ENCODE measurements around the gene MAML3. TPM values are rescaled to one million over a fixed set of nuclear protein-coding genes. Genes with fewer than 3 reads are reported as not detected.

MAML3 gene
- total and polyA plus RNA-seq, 9 donors = 11.1 to 23.8 (median 14.9) TPM

DNA sequence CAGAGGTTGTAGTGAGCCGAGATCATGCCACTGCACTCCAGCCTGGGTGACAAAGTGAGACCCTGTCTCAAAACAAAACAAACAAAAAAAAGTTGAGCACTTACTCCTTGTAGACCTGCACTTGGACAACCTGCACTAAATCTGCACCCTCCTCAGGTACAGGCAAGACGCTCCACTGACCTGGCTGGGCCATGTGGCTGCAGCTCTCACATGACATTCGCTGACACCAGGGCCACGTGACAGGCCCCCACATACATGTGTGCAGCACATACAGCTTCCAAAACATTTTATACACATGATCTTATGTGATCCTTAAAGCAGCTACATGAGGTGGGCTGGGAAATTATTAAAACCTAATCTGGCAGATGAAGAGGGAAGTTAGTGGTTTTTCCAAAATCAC is 425.8 kb downstream of the MAML3 start:
- intact Hi-C loops (cut with DNase I) = loop anchor here in 1 of 4 donors (10.0 kb wide), 1 partner anchor 63 kb away; the partner anchor contains the start of gene MGST2
- no peak for DNase-seq
- WGBS, 3 donors = 89 to 95% (median 95%) methylated on average over 4 of the region's 4 CpGs
- H3K9me3 ChIP-seq = no peaks in the 10 kb centered on the region
- no peak overlapping the region for H3K27ac ChIP-seq
- H3K4me1 ChIP-seq (ENCODE audit: insufficient read depth) = peaks cover 9% of the 10 kb centered on the region
- TF ChIP-seq EP300 (IDR thresholded peaks at IDR 0.05) = no peak
- TF ChIP-seq CTCF (IDR thresholded peaks at IDR 0.05) = no peak
- no peak for TF ChIP-seq POLR2A (IDR thresholded peaks at IDR 0.05)
- H3K27me3 ChIP-seq = no peaks in the 10 kb centered on the region
- no peak overlapping the region for H3K4me3 ChIP-seq
- no peaks in the 10 kb centered on the region for H3K36me3 ChIP-seq

DNA sequence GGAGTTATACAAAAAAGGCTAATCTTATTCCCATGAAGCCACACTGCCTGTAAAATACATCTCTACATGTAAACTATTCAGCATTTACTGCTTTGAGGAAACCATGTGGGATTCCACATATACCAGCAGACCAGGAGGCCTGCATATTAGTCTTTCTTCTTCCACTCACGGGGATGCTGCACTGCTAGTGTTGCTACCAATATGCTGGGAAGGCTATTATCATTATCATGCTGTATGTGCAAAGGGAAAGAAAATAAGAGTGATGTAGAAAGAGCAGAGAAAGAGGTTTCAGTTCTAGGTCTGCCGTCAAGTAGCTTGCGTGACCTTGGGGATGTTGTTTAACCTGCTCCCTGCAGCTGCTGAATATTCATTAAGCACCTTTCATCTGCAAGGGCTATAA is 427.4 kb downstream of the MAML3 start:
- TF ChIP-seq EP300 (IDR thresholded peaks at IDR 0.05) (no peak), CTCF (IDR thresholded peaks at IDR 0.05) (no peak), POLR2A (IDR thresholded peaks at IDR 0.05) (no peak)
- WGBS, 3 donors = 20 to 55% (median 45%) methylated on average over 3 of the region's 3 CpGs
- intact Hi-C loops (cut with DNase I) = loop anchor here in 1 of 4 donors (10.0 kb wide), 1 partner anchor 62 kb away; the partner anchor contains the start of gene MGST2

DNA sequence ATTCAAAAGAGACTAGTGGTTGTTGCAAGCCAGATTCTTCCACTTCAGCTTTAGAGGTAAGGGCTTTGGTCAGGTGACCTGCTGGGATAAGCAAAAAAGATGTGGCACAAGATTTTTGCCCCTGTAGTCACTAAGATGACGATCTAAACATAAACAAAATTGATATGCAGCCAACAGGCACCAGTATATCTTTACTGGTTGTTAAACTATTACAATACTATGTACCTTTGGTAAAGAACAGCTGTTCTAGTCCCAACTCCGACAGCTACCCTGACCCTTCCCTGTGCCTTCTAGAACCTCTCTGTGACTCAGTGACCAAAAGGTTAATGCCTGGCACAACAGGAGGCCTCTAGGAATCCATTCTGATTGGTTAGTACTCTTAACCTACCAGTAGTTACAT is 428.7 kb downstream of the MAML3 start:
- WGBS, 3 donors = 85 to 92% (median 87%) methylated on average over 2 of the region's 2 CpGs
- TF ChIP-seq POLR2A (IDR thresholded peaks at IDR 0.05) = no peak
- TF ChIP-seq EP300 (IDR thresholded peaks at IDR 0.05) = no peak
- no peak for TF ChIP-seq CTCF (IDR thresholded peaks at IDR 0.05)
- no peaks in the 10 kb centered on the region for H3K9me3 ChIP-seq
- no peak overlapping the region for H3K27ac ChIP-seq
- intact Hi-C loops (cut with DNase I) = loop anchor here in 1 of 4 donors (10.0 kb wide), 1 partner anchor 60 kb away; the partner anchor contains the start of gene MGST2
- peaks cover 9% of the 10 kb centered on the region for H3K4me1 ChIP-seq (ENCODE audit: insufficient read depth)
- H3K36me3 ChIP-seq = no peaks in the 10 kb centered on the region
- H3K27me3 ChIP-seq = no peaks in the 10 kb centered on the region
- H3K4me3 ChIP-seq = no peak overlapping the region
- DNase-seq = no peak

More for the DNA sequence above, 427.4 kb downstream of the MAML3 start:
- peak overlapping the region in 1 of 2 donors; percentile 49 for H3K27ac ChIP-seq
- no peaks in the 10 kb centered on the region for H3K9me3 ChIP-seq
- DNase-seq = no peak
- H3K4me1 ChIP-seq (ENCODE audit: insufficient read depth) = peaks cover 9% of the 10 kb centered on the region
- no peak overlapping the region for H3K4me3 ChIP-seq
- H3K27me3 ChIP-seq = no peaks in the 10 kb centered on the region
- no peaks in the 10 kb centered on the region for H3K36me3 ChIP-seq

DNA sequence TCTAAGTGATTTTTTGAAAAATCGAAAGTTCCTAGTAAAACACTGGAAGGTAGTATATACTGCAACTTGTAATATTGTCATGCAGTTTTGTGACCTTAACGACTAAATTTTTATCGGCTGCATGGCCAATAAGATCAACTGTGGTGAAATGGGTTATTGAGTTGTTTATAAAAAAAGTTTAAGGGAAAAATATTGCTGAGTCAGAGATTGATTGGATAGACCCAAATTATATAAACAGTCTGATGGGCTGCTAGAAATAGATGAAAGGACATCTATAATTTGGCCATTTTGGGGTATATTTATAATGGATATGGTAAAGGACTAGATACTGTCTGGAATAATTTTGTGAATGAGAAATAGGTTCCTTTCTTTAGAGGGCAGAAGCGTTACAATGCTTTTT is 432.2 kb downstream of the MAML3 start:
- intact Hi-C loops (cut with DNase I) = loop anchor here in 1 of 4 donors (10.0 kb wide), 1 partner anchor 57 kb away; the partner anchor contains the start of gene MGST2
- H3K9me3 ChIP-seq = no peaks in the 10 kb centered on the region
- TF ChIP-seq EP300 (IDR thresholded peaks at IDR 0.05) (no peak), POLR2A (IDR thresholded peaks at IDR 0.05) (no peak), CTCF (IDR thresholded peaks at IDR 0.05) (no peak)
- no peaks in the 10 kb centered on the region for H3K27me3 ChIP-seq
- WGBS, 3 donors = 73 to 74% (median 73%) methylated on average over 4 of the region's 4 CpGs
- H3K4me1 ChIP-seq (ENCODE audit: insufficient read depth) = peaks cover 2% of the 10 kb centered on the region
- H3K27ac ChIP-seq = no peak overlapping the region
- no peak overlapping the region for H3K4me3 ChIP-seq
- no peak for DNase-seq
- no peaks in the 10 kb centered on the region for H3K36me3 ChIP-seq
